Measurements from ENCODE around the gene KPNA4.
"Not testable (repeated sequence)": the region's sequence is repeated elsewhere in the genome, so short reads cannot be mapped to it uniquely, and the experiment has no call there.

KPNA4 gene

GRCh38 chr3:160486459-160486869 is 78.9 kb downstream of the KPNA4 start:
- peak; percentile 4 for DNase-seq (ENCODE audit: low spot score)

- no peak for DNase-seq (ENCODE audit: low spot score)
Observed at GRCh38 chr3:160482796-160483195, 82.6 kb downstream of the KPNA4 start.

DNA sequence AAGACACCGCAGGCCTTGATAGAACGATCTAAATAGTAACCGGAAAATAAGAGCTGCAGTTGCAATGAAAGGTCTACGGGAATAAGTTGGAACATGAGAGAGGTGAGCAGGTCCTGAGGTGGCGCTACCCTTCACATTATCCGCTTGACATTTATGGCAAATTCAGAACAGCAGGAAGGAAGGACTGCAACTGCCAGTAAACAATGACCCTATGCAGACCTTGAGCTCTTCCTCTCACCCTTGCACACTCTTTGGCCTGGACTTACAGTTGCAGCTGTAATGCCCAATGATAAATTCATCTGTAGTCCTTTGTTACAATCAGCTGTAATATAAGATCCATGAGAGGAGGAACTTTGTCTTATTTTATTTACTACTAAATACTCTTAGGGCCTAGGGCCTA is 83.5 kb downstream of the KPNA4 start:
- no peak for DNase-seq (ENCODE audit: low spot score)

DNA sequence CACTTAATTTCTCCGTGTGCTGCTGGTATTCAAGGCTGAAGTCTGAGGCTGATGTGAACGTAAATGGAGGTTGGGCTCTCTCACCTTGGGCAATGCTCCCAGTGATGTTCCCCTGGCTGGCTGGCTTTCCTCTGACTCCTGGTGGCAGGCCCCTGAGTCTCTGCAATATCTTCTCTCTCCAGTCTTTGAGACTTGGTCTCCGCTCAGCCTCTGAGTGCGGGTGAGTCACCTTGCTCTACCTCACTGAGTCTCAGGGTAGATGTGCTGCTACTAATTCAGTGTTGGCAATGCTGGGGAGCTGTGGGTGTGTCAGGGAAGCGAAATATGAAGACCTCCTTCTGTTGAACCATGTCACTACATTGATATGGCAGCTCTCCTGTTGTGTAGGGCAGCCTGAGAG is 84.4 kb downstream of the KPNA4 start:
- no peak for DNase-seq (ENCODE audit: low spot score)

DNA sequence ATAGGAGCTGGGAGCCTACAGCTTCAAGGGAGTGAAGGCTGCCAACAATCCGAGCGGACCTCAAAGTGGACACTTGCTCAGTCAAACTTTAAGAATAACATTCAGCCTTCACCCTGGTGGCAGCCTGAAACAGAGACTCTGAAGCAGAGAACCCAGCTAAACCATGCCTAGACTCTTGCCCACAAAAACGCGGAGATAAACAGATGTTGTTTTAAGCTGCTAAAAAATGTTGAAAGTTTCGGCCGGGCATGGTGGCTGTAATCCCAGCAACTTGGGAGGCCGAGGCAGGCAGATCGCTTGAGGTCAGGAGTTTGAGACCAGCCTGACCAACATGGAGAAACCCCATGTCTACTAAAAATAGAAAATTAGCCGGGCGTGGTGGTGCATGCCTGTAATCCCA is 86.0 kb downstream of the KPNA4 start:
- no peak for DNase-seq (ENCODE audit: low spot score)

- DNase-seq (ENCODE audit: low spot score), result no peak
Observed at GRCh38 chr3:160478338-160478737, 87.0 kb downstream of the KPNA4 start.

GRCh38 chr3:160477750-160478149 is 87.6 kb downstream of the KPNA4 start:
- no peak for DNase-seq (ENCODE audit: low spot score)

- no peak for DNase-seq (ENCODE audit: low spot score)
Observed at GRCh38 chr3:160475884-160476283, 89.5 kb downstream of the KPNA4 start.

GRCh38 chr3:160475153-160475552 is 90.2 kb downstream of the KPNA4 start:
- no peak for DNase-seq (ENCODE audit: low spot score)

- DNase-seq (ENCODE audit: low spot score), result no peak
Observed at GRCh38 chr3:160474416-160474838, 90.9 kb downstream of the KPNA4 start.

DNA sequence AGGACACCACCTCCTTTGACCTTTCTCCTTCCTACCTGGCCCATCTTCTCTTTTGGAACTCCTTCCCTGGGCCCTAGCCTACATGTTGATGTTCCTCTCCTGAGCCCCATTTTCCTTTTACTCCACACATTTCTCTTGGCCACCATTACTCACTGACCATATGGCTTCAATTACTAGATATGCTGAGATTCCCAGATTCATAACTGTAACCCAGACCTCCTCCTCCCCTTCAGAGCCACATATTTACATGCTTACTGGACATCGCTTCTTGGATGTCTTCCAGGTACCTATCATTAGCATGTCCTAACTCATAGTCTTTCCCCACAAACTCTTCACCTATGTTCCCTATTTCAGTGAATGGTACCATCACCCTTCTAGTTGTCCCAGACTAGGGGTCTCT is 91.4 kb downstream of the KPNA4 start:
- DNase-seq (ENCODE audit: low spot score), result no peak

DNA sequence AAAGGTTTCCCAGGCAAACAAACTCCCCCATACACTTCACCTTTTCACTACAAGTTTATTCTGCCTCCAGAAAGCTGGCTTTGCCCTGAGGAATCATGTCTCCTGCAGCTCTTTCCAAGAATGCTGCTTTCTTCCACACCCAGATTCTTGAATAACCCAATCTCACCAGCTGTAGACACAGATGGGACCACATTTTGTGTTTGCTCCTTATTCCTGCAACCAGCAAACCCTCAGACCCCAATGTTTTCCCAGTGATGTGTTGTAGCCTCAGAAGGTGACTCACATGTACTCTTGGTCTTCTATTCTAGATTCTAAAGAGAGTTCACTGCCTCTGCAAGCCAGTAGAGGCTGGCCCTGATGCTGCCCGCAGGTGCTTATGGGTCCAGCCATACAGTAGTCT is 92.2 kb downstream of the KPNA4 start:
- no peak for DNase-seq (ENCODE audit: low spot score)

- DNase-seq (ENCODE audit: low spot score), result no peak
Observed at GRCh38 chr3:160472344-160472743, 93.0 kb downstream of the KPNA4 start.

DNA sequence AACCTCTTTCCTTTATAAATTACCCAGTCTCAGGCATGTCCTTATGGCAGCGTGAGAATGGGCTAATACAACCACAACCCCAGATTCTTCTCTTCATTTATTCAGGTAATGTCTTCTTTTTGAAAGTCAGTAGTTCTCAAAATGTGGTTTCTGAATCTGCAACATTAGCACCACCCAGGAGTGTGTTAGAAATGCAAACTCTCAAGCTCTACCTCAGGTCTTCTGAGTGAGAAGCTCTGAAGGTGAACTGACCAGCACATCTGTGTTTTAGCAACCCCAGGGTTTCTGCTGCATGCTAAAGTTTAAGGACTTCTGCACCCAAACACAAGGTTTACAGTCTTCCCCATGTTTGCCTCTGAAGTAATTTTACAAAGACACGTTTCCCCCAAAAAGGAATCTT is 93.5 kb downstream of the KPNA4 start:
- DNase-seq (ENCODE audit: low spot score), result no peak

DNA sequence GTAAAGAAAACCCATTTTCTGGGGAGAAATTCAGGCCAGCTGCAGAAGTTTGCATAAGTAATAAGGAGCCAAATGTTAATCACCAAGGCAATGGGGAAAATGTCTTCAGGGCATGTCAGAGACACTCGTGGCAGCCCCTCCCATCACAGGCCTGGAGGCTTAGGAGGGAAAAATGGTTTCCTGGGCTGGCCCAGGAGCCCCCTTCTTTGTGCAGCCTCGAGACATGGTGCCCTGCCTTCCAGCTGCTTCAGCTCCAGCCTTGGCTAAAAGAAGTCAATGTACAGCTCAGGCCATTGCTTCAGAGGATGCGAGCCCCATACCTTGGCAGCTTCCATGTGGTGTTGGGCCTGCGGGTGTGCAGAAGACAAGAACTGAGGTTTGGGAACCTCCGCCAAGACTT is 95.2 kb downstream of the KPNA4 start:
- no peak for DNase-seq (ENCODE audit: low spot score)

- DNase-seq (ENCODE audit: low spot score), result no peak
Observed at GRCh38 chr3:160464971-160465370, 100.4 kb downstream of the KPNA4 start.

DNA sequence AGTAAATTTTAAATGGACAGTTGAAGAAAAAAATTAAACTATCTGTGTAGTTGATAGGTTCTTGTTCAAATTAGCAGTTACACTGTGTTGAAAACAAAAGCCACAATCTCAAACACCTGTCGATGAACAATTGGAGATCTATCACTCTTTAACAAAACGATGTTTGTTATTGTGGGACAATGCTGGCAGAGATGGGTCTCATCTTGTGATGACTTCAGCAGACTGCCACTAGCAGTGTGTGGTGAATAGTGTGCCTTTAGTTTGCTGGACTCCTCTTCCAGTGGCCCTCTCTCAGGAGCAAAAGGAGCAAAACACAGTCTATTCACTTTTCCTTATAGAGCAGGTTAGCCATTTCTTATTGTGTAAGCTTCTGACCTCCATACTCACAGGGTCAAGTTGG is 101.0 kb downstream of the KPNA4 start:
- DNase-seq (ENCODE audit: low spot score), result no peak

DNA sequence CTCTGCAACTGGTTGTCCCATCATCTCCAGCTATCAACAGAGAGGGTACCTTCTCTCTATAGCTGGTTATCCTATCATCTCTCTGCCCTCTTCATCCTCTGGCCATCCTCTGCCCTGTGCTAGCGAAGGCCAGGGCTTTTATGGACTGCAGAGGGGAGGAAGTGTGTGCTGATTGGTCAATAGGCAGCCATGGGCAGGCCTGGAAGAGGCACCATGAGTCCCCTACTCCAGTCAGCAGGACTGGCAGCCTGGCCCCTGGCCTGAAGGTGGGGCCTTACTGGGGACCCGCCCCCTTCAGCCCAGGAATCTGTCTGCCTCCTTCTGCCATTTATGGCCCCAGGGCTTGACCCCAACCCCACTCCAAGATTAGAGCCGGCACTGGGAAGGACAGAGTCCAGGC is 105.3 kb downstream of the KPNA4 start:
- no peak for DNase-seq (ENCODE audit: low spot score)

DNA sequence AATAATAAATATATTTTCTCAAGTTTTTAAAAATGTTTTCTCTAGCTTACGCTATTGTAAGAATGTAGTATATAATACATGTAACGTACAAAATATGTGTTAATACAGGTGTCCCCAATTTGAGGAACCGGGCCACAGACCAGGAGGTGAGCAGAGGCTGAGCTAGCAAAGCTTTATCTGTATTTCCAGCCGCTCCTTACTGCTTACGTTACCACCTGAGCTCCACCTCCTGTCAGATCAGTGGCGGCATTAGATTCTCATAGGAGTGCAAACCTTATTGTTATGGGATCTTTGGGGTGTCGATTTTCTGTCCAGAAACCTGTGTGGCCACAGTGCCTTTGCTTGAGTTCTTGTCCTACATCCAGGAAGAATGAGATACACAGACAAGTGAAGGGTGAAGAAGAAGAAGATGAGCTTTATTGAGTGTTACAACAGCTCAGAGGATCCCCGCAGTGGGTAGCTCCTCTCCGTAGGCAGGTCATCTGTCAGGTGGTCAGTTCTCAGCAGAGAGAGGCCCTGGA is 105.9 kb downstream of the KPNA4 start:
- DNase-seq (ENCODE audit: low spot score), result no peak

- DNase-seq (ENCODE audit: low spot score), result no peak
Observed at GRCh38 chr3:160458151-160458550, 107.2 kb downstream of the KPNA4 start.

GRCh38 chr3:160455846-160456245 is 109.5 kb downstream of the KPNA4 start:
- no peak for DNase-seq (ENCODE audit: low spot score)

- no peak for DNase-seq (ENCODE audit: low spot score)
Observed at GRCh38 chr3:160454995-160455394, 110.4 kb downstream of the KPNA4 start.

DNA sequence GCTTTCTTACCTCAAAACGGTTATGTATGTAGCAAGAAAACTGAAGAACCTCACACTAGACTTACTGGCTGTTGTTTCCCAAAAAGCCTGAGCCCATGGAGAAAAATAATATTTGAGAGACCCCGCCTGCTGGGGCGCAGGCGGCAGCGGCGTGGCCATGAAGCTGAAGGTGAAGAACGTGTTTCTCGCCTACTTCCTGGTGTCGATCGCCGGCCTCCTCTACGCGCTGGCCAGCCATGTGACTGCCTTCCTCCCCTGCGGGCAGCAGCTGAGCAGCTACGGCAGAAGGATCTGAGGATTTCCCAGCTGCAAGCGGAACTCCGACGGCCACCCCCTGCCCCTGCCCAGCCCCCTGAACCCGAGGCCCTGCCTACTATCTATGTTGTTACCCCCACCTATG is 113.1 kb downstream of the KPNA4 start:
- DNase-seq (ENCODE audit: low spot score), result not testable (repeated sequence)

DNA sequence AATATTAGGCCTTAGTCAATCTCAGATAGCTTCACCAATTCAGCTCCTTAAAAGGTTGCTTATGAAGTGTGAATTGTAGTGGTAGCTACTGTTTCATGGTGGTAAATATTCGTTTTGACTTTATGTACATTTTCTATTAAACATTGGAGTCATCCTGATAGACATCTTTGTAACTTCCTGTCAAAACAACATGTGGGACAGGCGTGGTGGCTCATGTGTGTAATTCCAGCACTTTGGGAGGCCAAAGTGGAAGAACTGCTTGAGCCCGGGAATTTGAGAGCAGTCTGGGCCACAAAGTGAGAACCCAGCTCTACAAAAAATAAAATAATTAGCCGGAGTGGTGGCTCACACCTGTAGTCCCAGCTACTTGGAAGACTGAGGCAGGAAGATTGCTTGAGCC is 113.8 kb downstream of the KPNA4 start:
- DNase-seq (ENCODE audit: low spot score), result no peak

- no peak for DNase-seq (ENCODE audit: low spot score)
Observed at GRCh38 chr3:160450846-160451245, 114.5 kb downstream of the KPNA4 start.
